PC-3 (cell line): Measurements from ENCODE around the gene OXCT2. TPM values are rescaled to one million over a fixed set of nuclear protein-coding genes. Genes with fewer than 3 reads are reported as not detected.

Source experiments
- ATAC-seq: fragments of 200-7000 bp; cut with Tn5 transposase; 2 replicates; pipeline ENCODE4 v1.9.1; 2020; ENCODE audit warnings: mild to moderate bottlenecking, moderate library complexity
- BruUV-seq: library from RNA; stranded (reverse); fragments of 400-500 nt; replicated peaks from 2 replicates; lab custom pipeline; 2021; lab: Mats Ljungman, UMichigan
- CTCF ChIA-PET: fragments of 300-600 bp; sonication (Branson Sonifier 250); formaldehyde crosslinking; loops from one replicate; lab custom pipeline; 2022; ENCODE audit warnings: antibody characterized with exemption; lab: Charles Lee
- POLR2A ChIA-PET: fragments of 300-600 bp; sonication (Branson Sonifier 250); formaldehyde crosslinking; loops from one replicate; lab custom pipeline; 2022; ENCODE audit warnings: antibody characterized with exemption; ENCODE audit not compliant: unreplicated experiment; lab: Charles Lee
- DNase-seq: peaks from one replicate; pipeline ENCODE4 v3.0.0-alpha.2; 2015
- H2AFZ ChIP-seq: fragments of 300-600 bp; sonication (generic); 2 replicates; pipeline ENCODE4 v1.6.0; 2016; ENCODE audit warnings: antibody characterized with exemption, low read length
- H3F3A ChIP-seq: fragments of 300-600 bp; sonication (generic); one replicate; pipeline ENCODE4 v1.6.0; 2017; ENCODE audit warnings: antibody characterized with exemption, low read length, control low read depth, mild to moderate bottlenecking; ENCODE audit not compliant: unreplicated experiment
- H3K27ac ChIP-seq: fragments of 300-600 bp; sonication (generic); 2 replicates; pipeline ENCODE4 v1.5.1; 2016; ENCODE audit warnings: mild to moderate bottlenecking, low read length
- H3K27me3 ChIP-seq: fragments of 300-600 bp; sonication (generic); 2 replicates; pipeline ENCODE4 v1.6.1; 2016; ENCODE audit warnings: low read length, mixed read lengths
- H3K36me3 ChIP-seq: fragments of 300-600 bp; sonication (generic); 2 replicates; pipeline ENCODE4 v1.6.1; 2016; ENCODE audit warnings: low read depth, mixed run types, low read length, mixed read lengths
- H3K4me1 ChIP-seq: fragments of 300-600 bp; sonication (generic); 2 replicates; pipeline ENCODE4 v1.5.1; 2016; ENCODE audit warnings: low read length; ENCODE audit not compliant: insufficient read depth
- H3K4me2 ChIP-seq: fragments of 300-600 bp; sonication (generic); 2 replicates; pipeline ENCODE4 v1.6.0; 2016; ENCODE audit warnings: low read length
- H3K4me3 ChIP-seq: fragments of 300-600 bp; sonication (generic); 2 replicates; pipeline ENCODE4 v1.5.1; 2016; ENCODE audit warnings: mild to moderate bottlenecking, low read length, mixed read lengths
- H3K79me2 ChIP-seq: fragments of 300-600 bp; sonication (generic); 2 replicates; pipeline ENCODE4 v1.6.1; 2017; ENCODE audit warnings: low read length, mixed read lengths
- H3K9ac ChIP-seq: fragments of 300-600 bp; sonication (generic); 2 replicates; pipeline ENCODE4 v1.6.0; 2016; ENCODE audit warnings: mild to moderate bottlenecking, low read length
- H3K9me2 ChIP-seq: fragments of 300-600 bp; sonication (generic); replicated peaks from 2 replicates; pipeline ENCODE4 v1.6.1; 2016; ENCODE audit warnings: mixed run types, low read length, mixed read lengths
- H3K9me3 ChIP-seq: fragments of 300-600 bp; sonication (generic); 2 replicates; pipeline ENCODE4 v1.6.1; 2016; ENCODE audit warnings: low read length, mixed read lengths
- H4K20me1 ChIP-seq: fragments of 300-600 bp; sonication (generic); 2 replicates; pipeline ENCODE4 v1.6.1; 2016; ENCODE audit warnings: low read length, mixed read lengths
- EZH2 ChIP-seq: fragments of 300-600 bp; sonication (generic); IDR thresholded peaks from one replicate; pipeline ENCODE4 v1.6.1; 2017; ENCODE audit warnings: antibody characterized with exemption, mild to moderate bottlenecking, low read length; ENCODE audit not compliant: unreplicated experiment
- EZH2phosphoT487 ChIP-seq: fragments of 300-600 bp; sonication (generic); IDR thresholded peaks from 2 replicates; pipeline ENCODE4 v1.6.1; 2018; ENCODE audit warnings: mild to moderate bottlenecking, antibody characterized with exemption, low read length, borderline replicate concordance
- intact Hi-C: fragments of 100-400 bp; cut with micrococcal nuclease; formaldehyde crosslinking; loops from 2 replicates; pipeline ENCODE4 v1.9.0; 2023
- total RNA-seq: library from RNA; depleted of rRNA; stranded (reverse); fragments of >200 nt; gene quantifications from 2 replicates; pipeline ENCODE4 v1.2.3, GENCODE V29; 2014
- TF ChIP-seq, protein P1 (sequence below): fragments of 300-600 bp; sonication (generic); conservative IDR thresholded peaks from 2 replicates; pipeline ENCODE4 v1.5.1; 2017; ENCODE audit warnings: antibody characterized with exemption, low read depth, mild to moderate bottlenecking, low read length

Gene OXCT2
- total RNA-seq, 1 experiment from 2014 or later, result 0.98 TPM

DNA sequence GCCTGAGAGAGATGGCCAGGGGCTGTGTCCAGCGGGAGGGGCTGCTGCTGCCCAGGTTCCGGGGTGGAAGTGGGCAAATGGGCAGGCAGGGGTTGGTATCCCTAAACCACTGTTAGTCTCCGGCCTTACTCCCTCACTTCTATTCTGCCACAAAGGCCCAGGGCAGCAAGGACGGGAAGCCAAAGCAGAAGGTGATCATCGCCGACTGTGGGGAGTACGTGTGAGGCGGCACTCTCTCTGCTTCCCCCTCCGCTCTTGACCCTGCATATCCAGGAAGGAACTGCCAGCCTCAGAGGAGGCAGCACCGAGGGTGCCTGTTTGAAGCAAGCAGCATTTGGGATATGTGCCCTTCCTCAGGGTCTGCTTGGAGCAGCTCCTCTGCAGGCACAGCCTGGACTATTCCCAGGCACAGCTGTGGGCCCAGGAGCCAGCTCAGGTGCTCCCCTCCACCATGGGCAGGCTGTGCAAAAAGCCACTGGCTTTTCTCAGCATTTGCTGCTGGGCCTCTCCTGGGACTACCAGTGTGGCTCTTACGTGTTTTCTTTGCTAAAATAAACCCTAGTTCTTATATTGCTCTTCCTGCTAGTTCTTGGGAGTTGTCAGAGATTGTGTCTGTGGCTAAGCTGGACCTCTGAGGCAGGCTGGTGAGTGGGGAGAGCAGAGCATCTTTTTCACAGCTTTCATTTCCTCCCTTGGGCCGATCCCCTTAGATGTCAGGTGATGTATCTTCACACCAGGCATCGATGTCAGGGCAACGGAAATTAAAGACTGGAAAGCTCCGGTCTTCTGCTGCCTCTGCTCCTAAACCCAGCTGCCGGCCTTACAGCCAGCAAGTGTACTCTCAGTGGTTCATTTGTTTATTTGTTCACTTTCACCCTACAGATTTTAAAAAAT lies 17.8 kb downstream of the OXCT2 start:
- TSS peak; percentile 37 for BruUV-seq
- DNase-seq, result no peak

DNA sequence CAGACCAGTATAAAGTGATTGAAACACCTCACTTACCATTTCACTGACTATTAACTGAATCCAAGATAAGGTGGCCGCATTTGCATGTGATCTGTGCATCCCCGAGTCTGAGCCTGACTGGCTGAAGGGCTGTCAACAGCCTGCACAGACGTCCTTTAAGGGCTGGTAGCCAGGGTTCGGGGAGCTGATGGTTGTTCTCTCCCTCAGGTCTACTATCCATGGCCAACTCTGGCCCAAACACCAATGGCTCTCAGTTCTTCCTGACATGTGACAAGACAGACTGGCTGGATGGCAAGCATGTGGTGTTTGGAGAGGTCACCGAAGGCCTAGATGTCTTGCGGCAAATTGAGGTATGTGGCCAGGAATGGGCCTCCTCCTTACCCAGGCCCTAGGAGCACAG lies 18.4 kb downstream of the OXCT2 start:
- no peaks in the 10 kb centered on the region for H4K20me1 ChIP-seq

More for the DNA sequence above, 17.8 kb downstream of the OXCT2 start:
- Histone ChIP-seq H3K79me2 (no peaks in the 10 kb centered on the region), H3K9me3 (no peaks in the 10 kb centered on the region), H3K27me3 (no peaks in the 10 kb centered on the region), H3K9me2 (no peaks in the 10 kb centered on the region), H3K4me3 (no peak overlapping the region), H3K4me1 (no peaks in the 10 kb centered on the region), H4K20me1 (no peaks in the 10 kb centered on the region), H3K4me2 (no peak overlapping the region), H3K9ac (no peak overlapping the region), H3F3A (no peaks in the 10 kb centered on the region), H3K36me3 (peaks cover 69% of the 10 kb centered on the region), H3K27ac (no peak overlapping the region), H2AFZ (no peak overlapping the region)
- POLR2A ChIA-PET, result no interaction called here
- CTCF ChIA-PET, result no interaction called here
- TF ChIP-seq EZH2phosphoT487 (no peak), EZH2 (no peak)
- TF ChIP-seq, protein P1, sequence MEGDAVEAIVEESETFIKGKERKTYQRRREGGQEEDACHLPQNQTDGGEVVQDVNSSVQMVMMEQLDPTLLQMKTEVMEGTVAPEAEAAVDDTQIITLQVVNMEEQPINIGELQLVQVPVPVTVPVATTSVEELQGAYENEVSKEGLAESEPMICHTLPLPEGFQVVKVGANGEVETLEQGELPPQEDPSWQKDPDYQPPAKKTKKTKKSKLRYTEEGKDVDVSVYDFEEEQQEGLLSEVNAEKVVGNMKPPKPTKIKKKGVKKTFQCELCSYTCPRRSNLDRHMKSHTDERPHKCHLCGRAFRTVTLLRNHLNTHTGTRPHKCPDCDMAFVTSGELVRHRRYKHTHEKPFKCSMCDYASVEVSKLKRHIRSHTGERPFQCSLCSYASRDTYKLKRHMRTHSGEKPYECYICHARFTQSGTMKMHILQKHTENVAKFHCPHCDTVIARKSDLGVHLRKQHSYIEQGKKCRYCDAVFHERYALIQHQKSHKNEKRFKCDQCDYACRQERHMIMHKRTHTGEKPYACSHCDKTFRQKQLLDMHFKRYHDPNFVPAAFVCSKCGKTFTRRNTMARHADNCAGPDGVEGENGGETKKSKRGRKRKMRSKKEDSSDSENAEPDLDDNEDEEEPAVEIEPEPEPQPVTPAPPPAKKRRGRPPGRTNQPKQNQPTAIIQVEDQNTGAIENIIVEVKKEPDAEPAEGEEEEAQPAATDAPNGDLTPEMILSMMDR, result no peak
- no peak for ATAC-seq
- intact Hi-C loops, result no loop called here

More for the DNA sequence above, 18.4 kb downstream of the OXCT2 start:
- Histone ChIP-seq H3K36me3 (peaks cover 73% of the 10 kb centered on the region), H3K4me2 (no peak overlapping the region), H3K79me2 (no peaks in the 10 kb centered on the region), H3K27ac (no peak overlapping the region), H3K9ac (no peak overlapping the region), H3K4me1 (no peaks in the 10 kb centered on the region), H2AFZ (no peak overlapping the region), H3K9me3 (no peaks in the 10 kb centered on the region), H3K9me2 (no peaks in the 10 kb centered on the region), H3F3A (no peaks in the 10 kb centered on the region), H3K4me3 (no peak overlapping the region), H3K27me3 (no peaks in the 10 kb centered on the region)
- CTCF ChIA-PET, result no interaction called here
- no TSS peak for BruUV-seq
- intact Hi-C loops, result no loop called here
- DNase-seq, result no peak
- TF ChIP-seq, protein P1, result no peak
- TF ChIP-seq EZH2phosphoT487, result no peak
- TF ChIP-seq EZH2, result no peak
- ATAC-seq, result no peak
- POLR2A ChIA-PET, result no interaction called here
